Panc1 (cell line): ENCODE measurements around the gene GDI1.

Experiments
- CTCF ChIP-seq: fragments of 450-650 bp; IDR thresholded peaks from 2 replicates; pipeline ENCODE4 v1.5.1; 2017; ENCODE audit warnings: mild to moderate bottlenecking
- POLR2AphosphoS5 ChIP-seq: IDR thresholded peaks from 2 replicates; pipeline ENCODE4 v1.6.1; 2012; ENCODE audit warnings: mild to moderate bottlenecking, low read depth, low read length, moderate library complexity
- SIN3A ChIP-seq: IDR thresholded peaks from 2 replicates; pipeline ENCODE4 v1.6.1; 2012; ENCODE audit warnings: low read depth, mild to moderate bottlenecking, low read length, moderate library complexity, borderline replicate concordance; ENCODE audit not compliant: insufficient read depth

GRCh38 chrX:154408659-154409221 is 28.2 kb upstream of the GDI1 start:
- TF ChIP-seq CTCF (no peak), SIN3A (no peak), POLR2AphosphoS5 (0 out of 2 replicates have a peak, but pooled peaks have one; percentile 42)
